ENCODE data around the gene RBM28. TPM values are rescaled to one million over a fixed set of nuclear protein-coding genes. Genes with fewer than 3 reads are reported as not detected.

RBM28 gene, protein sequence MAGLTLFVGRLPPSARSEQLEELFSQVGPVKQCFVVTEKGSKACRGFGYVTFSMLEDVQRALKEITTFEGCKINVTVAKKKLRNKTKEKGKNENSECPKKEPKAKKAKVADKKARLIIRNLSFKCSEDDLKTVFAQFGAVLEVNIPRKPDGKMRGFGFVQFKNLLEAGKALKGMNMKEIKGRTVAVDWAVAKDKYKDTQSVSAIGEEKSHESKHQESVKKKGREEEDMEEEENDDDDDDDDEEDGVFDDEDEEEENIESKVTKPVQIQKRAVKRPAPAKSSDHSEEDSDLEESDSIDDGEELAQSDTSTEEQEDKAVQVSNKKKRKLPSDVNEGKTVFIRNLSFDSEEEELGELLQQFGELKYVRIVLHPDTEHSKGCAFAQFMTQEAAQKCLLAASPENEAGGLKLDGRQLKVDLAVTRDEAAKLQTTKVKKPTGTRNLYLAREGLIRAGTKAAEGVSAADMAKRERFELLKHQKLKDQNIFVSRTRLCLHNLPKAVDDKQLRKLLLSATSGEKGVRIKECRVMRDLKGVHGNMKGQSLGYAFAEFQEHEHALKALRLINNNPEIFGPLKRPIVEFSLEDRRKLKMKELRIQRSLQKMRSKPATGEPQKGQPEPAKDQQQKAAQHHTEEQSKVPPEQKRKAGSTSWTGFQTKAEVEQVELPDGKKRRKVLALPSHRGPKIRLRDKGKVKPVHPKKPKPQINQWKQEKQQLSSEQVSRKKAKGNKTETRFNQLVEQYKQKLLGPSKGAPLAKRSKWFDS
- total RNA-seq (26.6 TPM), polyA plus RNA-seq (ENCODE audit: insufficient read depth in 1 of 8, insufficient read length in 8 of 8, low replicate concordance in 1 of 8) (10 to 100 TPM; 33.2 to 43.7 (median 35.4) TPM)
- long read RNA-seq, donor 1: 0 reads
- long read RNA-seq, donor 2: 0 reads
- long read RNA-seq, donor 3, full-length matches to known transcripts: 2 of 49 reads
- long read RNA-seq, donor 3, partial matches to known transcripts: 47 of 49 reads
- long read RNA-seq, donor 3, other reads (novel, unspliced or antisense): 0 of 49 reads
- long read RNA-seq, donor 4: 0 reads
- long read RNA-seq, donor 5, full-length matches to known transcripts: 1 of 12 reads
- long read RNA-seq, donor 5, partial matches to known transcripts: 11 of 12 reads
- long read RNA-seq, donor 5, other reads (novel, unspliced or antisense): 0 of 12 reads
- long read RNA-seq, donor 6, full-length matches to known transcripts: 3 of 3 reads
- long read RNA-seq, donor 6, partial matches to known transcripts: 0 of 3 reads
- long read RNA-seq, donor 6, other reads (novel, unspliced or antisense): 0 of 3 reads
- long read RNA-seq, donor 7: 0 reads
- long read RNA-seq, donor 8, full-length matches to known transcripts: 1 of 9 reads
- long read RNA-seq, donor 8, partial matches to known transcripts: 8 of 9 reads
- long read RNA-seq, donor 8, other reads (novel, unspliced or antisense): 0 of 9 reads
- long read RNA-seq, donor 9, partial matches to known transcripts: 6 of 6 reads
- long read RNA-seq, donor 9, other reads (novel, unspliced or antisense): 0 of 6 reads
- long read RNA-seq, donor 10, full-length matches to known transcripts: 2 of 2 reads
- long read RNA-seq, donor 10, partial matches to known transcripts: 0 of 2 reads
- long read RNA-seq, donor 10, other reads (novel, unspliced or antisense): 0 of 2 reads
- long read RNA-seq, donor 11, full-length matches to known transcripts: 1 of 1 reads
- long read RNA-seq, donor 11, partial matches to known transcripts: 0 of 1 reads
- long read RNA-seq, donor 11, other reads (novel, unspliced or antisense): 0 of 1 reads

DNA sequence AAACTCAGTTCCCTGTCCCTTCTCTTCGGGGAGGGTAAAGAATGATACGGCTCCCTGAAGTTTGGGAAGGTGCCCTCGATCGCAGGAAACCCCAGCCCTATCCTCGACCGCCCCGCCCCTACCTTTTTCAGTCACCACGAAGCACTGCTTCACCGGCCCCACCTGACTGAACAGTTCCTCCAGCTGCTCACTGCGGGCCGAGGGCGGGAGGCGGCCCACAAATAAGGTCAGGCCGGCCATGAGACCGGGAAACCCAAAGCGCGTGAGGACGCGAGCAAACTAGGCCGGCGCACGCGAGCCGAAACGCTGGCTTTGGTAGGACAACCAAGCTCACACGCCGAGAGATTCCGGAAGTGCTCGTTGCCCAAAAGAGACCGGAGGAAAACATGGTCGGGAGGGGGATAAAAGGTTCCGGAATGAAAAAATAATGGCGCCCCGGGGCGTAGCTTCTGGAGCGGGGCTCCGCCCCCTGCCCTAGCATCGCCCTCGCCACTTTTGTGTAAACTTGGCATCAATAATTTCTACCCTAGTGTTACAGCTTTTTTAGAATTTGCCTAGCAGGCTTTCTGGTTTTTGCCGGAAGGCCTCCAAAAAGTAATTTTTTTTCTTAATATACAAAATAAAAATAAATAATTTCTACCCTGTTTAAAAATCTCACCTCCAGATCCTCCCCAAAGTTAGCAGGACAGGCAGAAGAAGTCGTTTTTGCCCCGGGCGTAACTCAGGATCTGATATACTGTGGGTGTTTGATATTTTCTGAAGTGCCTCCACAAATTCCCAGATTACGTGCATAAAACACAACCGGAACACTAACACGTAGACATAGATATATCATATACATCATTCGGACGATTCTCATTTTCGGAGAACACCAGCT lies at the start of gene RBM28:
Gene RBM28 (minus strand): TSS at position 355 of the 877 bp plus-strand sequence. CDS start 115 bp downstream, at position 240.
- peak within 1 kb of the TSS; percentile 80 for H3K4me3 ChIP-seq (ENCODE audit: low read length)
- WGBS (ENCODE audit: insufficient coverage): 0% methylated on average over 29 of the region's 49 CpGs
- peak within 1 kb of the TSS; percentile 82 for H3K27ac ChIP-seq (ENCODE audit: low read length)
- peaks cover 2% of the 10 kb centered on the region for H3K27me3 ChIP-seq (ENCODE audit: control insufficient read depth, insufficient read depth, low read length)
- H3K9me3 ChIP-seq (replicated peaks; ENCODE audit: control insufficient read depth, low read depth, low read length): no peaks in the 10 kb centered on the region
- H3K4me1 ChIP-seq (ENCODE audit: control insufficient read depth, insufficient read depth, low read length): peaks cover 18% of the 10 kb centered on the region
- H3K36me3 ChIP-seq (ENCODE audit: control insufficient read depth, insufficient read depth, low read length): peaks cover 11% of the 10 kb centered on the region
- DNase-seq: peak; percentile 97

DNA sequence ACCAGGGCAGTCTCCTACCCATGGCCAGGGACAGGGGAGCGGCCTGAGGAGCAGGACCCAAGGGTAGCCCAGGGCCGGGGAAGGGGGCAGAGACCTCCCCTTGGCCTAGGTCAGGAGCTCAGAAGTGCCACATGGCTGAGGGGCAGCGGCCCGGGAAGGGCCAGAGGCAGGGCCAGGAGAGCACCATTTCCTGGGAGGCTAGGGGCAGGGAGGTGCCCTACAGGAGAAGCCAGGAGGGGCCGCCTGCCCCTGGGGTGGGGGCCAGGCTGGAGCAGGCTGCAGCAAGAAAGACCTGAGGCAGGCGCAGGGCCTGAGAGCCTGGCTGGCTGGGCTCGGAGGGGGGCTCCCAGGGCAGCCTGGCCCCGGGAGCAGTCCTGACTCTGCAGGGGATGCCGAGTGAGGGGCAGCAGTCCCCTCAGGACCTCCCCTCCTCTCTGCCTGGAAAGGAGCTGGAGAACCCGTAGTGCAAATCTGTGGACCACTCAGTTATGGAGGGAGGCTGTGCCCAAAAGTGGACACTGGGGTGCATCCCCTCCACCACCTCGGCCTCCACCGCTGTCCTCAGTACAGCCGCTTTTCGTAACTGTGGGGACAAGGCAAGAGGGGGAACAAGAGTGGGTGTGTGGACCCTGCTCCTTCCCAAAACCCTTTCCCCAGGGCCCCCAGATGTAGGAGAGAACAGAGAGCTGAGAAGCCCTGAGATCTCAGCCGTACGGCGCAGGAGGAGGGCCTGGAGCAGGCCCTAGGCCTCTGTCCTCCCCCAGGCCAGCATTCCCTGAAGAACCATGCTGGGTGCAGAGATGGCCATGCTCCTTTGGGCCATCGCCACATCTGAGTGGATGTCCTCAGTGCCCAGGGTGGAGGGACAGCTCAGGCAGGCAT lies 49.0 kb upstream of the RBM28 start:
- Histone ChIP-seq H3K4me3 (ENCODE audit: low read length) (no peak overlapping the region), H3K27ac (ENCODE audit: low read length) (no peak overlapping the region), H3K36me3 (ENCODE audit: control insufficient read depth, insufficient read depth, low read length) (peaks cover 57% of the 10 kb centered on the region), H3K27me3 (ENCODE audit: control insufficient read depth, insufficient read depth, low read length) (peaks cover 12% of the 10 kb centered on the region), H3K9me3 (replicated peaks; ENCODE audit: control insufficient read depth, low read depth, low read length) (no peaks in the 10 kb centered on the region), H3K4me1 (ENCODE audit: control insufficient read depth, insufficient read depth, low read length) (peaks cover 4% of the 10 kb centered on the region)
- 90% methylated on average over 12 of the region's 18 CpGs for WGBS (ENCODE audit: insufficient coverage)
- DNase-seq: no peak

DNA sequence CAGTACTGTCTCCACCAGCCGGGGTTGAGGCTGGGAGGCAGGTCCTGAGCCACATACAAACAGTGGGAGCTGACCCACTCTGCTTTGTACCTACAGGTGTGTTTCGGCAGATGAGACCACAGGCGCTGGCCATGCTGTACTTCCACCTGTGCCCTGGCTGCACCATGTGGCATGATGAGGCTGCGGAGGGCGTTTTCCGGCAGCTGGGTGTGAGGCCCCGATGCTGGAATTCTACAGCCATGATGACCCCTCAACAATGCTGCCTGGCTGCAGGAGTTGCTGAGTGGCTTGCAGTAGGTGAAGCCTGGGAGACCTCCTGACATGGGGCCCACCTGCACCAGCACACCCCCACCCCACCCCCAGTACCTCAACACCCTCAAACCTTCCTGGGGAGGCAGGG lies 48.1 kb upstream of the RBM28 start:
- 100% methylated on average over 4 of the region's 7 CpGs for WGBS (ENCODE audit: insufficient coverage)
- peaks cover 9% of the 10 kb centered on the region for H3K4me1 ChIP-seq (ENCODE audit: control insufficient read depth, insufficient read depth, low read length)
- peaks cover 12% of the 10 kb centered on the region for H3K27me3 ChIP-seq (ENCODE audit: control insufficient read depth, insufficient read depth, low read length)
- DNase-seq: no peak
- no peak overlapping the region for H3K27ac ChIP-seq (ENCODE audit: low read length)
- H3K4me3 ChIP-seq (ENCODE audit: low read length): no peak overlapping the region
- H3K9me3 ChIP-seq (replicated peaks; ENCODE audit: control insufficient read depth, low read depth, low read length): no peaks in the 10 kb centered on the region
- H3K36me3 ChIP-seq (ENCODE audit: control insufficient read depth, insufficient read depth, low read length): peaks cover 48% of the 10 kb centered on the region

DNA sequence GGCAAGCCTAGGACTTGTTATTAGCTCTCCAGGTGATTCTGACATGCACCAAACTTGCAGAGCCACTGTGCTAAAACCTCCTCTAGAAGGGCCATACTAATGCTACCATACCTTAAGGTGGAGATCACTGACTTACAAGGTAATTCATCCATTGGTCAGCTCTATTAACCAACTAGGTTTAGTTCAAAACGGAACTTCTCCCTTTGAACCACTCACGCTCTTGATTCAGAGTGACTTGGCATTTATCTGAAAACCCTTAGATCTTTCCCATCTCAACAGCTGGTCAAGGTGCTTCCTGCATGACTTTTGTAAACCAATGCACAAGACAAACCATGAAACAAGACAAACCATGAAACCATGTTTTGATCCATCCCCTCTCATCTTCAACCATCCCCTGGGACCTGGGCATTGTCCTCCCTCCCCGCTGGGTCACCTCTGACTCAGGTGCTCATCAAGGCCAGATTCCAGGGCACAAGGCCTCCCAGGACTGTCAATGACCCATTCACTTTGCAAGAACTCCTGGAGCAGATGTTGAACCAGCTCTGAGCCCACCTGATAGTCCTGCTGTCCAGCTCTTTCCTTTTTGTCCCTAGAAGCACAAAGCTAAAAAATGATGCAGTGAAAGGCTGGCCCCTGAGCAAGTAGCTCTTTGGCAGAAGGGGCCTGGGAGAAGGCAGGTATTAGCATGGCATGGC lies 47.3 kb upstream of the RBM28 start:
- Histone ChIP-seq H3K27me3 (ENCODE audit: control insufficient read depth, insufficient read depth, low read length) (peaks cover 12% of the 10 kb centered on the region), H3K4me3 (ENCODE audit: low read length) (no peak overlapping the region), H3K9me3 (replicated peaks; ENCODE audit: control insufficient read depth, low read depth, low read length) (no peaks in the 10 kb centered on the region), H3K4me1 (ENCODE audit: control insufficient read depth, insufficient read depth, low read length) (peaks cover 9% of the 10 kb centered on the region), H3K27ac (ENCODE audit: low read length) (no peak overlapping the region), H3K36me3 (ENCODE audit: control insufficient read depth, insufficient read depth, low read length) (peaks cover 41% of the 10 kb centered on the region)
- WGBS (ENCODE audit: insufficient coverage): 71% methylated on average over 3 of the region's 3 CpGs
- no peak for DNase-seq

DNA sequence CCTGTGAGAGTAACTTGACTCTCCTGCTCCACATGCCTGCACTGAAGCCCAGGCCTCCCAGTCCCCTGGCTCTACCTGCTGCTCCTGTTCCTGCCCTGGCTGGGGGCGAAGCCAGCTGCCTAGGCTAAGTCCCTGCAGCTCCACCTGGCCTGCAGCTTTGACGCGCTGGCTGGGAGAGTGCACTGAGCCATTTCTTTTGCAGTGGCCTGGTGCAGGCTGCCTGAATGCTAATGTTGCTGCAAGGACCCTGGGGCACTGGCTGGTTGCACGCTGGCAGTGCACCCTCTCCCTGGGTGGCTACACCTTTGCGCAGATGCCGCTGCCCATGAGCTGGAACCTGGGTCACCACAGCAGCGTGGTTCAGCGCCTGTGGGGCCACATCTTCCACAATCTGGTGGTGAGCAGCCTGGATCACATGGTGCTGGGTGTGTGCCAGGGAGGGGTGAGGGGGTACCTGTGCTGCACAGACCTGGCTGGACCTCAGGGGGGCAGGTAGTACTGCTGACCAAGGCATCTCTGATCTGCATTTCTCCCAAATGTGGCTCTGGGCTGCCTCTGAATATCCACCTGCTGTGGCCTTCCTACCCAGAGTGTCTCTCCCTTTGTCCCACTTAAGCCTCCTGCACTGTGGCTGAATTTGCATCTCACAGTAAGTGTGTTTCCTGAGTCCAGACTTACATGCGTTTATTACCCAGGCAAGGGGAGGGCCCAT lies 46.1 kb upstream of the RBM28 start:
- no peak overlapping the region for H3K27ac ChIP-seq (ENCODE audit: low read length)
- H3K36me3 ChIP-seq (ENCODE audit: control insufficient read depth, insufficient read depth, low read length): peaks cover 28% of the 10 kb centered on the region
- peaks cover 12% of the 10 kb centered on the region for H3K27me3 ChIP-seq (ENCODE audit: control insufficient read depth, insufficient read depth, low read length)
- H3K4me1 ChIP-seq (ENCODE audit: control insufficient read depth, insufficient read depth, low read length): peaks cover 9% of the 10 kb centered on the region
- no peak overlapping the region for H3K4me3 ChIP-seq (ENCODE audit: low read length)
- no peak for DNase-seq
- H3K9me3 ChIP-seq (replicated peaks; ENCODE audit: control insufficient read depth, low read depth, low read length): no peaks in the 10 kb centered on the region
- 63% methylated on average over 7 of the region's 9 CpGs for WGBS (ENCODE audit: insufficient coverage)

DNA sequence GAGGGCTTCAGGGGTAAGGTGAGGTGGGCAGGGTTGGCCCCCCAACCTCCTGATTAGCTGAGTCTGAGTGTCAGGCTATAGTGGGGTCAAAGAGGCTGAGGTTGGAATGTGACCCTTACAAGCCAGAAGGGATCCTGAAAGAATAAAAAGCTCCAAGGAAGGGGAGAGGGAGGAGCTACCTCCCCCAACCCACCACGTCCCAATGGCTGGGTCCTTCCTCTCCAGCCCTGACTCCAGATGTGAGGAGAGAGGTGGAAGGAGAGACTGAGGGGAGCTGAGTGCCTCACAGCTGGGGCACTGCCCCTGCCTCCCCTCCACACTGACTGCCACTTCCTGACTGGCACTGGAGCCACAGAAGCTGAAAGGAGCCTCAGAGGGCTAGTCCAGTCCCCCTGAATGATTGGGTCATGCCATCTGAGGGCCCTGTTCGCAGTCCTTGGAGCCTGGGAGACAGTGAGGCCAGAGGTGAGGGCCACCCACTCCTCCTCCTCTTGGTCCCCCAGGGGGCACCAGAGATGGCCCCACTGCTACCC lies 45.4 kb upstream of the RBM28 start:
- DNase-seq: no peak
- Histone ChIP-seq H3K4me3 (ENCODE audit: low read length) (no peak overlapping the region), H3K9me3 (replicated peaks; ENCODE audit: control insufficient read depth, low read depth, low read length) (no peaks in the 10 kb centered on the region), H3K27ac (ENCODE audit: low read length) (no peak overlapping the region), H3K36me3 (ENCODE audit: control insufficient read depth, insufficient read depth, low read length) (peaks cover 23% of the 10 kb centered on the region), H3K27me3 (ENCODE audit: control insufficient read depth, insufficient read depth, low read length) (peaks cover 12% of the 10 kb centered on the region), H3K4me1 (ENCODE audit: control insufficient read depth, insufficient read depth, low read length) (peaks cover 14% of the 10 kb centered on the region)
- no CpG with 5 or more reads among the region's 2 CpGs for WGBS (ENCODE audit: insufficient coverage)

DNA sequence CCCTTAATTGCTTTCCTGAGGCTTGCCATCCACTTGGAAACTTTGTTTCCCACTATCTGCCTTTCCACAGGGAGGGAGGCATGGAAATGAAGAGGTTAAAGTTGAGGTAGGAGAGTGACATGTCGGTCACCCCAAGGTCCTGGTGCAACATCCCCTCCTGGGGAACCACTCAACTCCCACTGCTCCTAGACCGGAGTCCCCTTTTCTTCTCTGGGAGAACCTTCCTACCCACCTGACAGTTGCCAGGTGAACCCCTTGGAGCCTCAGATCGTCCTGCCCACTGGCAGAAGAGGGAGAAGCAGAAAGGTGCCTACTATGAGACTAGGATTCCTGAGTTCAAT lies 44.4 kb upstream of the RBM28 start:
- peaks cover 14% of the 10 kb centered on the region for H3K36me3 ChIP-seq (ENCODE audit: control insufficient read depth, insufficient read depth, low read length)
- no peak for DNase-seq
- no CpG with 5 or more reads among the region's 3 CpGs for whole genome bisulfite sequencing (ENCODE audit: insufficient coverage)
- no peaks in the 10 kb centered on the region for H3K9me3 ChIP-seq (replicated peaks; ENCODE audit: control insufficient read depth, low read depth, low read length)
- H3K4me1 ChIP-seq (ENCODE audit: control insufficient read depth, insufficient read depth, low read length): peaks cover 18% of the 10 kb centered on the region
- no peak overlapping the region for H3K27ac ChIP-seq (ENCODE audit: low read length)
- H3K4me3 ChIP-seq (ENCODE audit: low read length): no peak overlapping the region
- peaks cover 12% of the 10 kb centered on the region for H3K27me3 ChIP-seq (ENCODE audit: control insufficient read depth, insufficient read depth, low read length)

Measured in muscle of leg (tissue), 16 donors.